Prostate gland (tissue), 2 donors: ENCODE measurements around the gene CLIC3.

ENCODE experiments used
- CTCF ChIP-seq, 4 experiments: fragments of 200-600 bp in 2 of 4; fragments of 450-650 bp in 2 of 4; sonication (generic) in 2 of 4; IDR thresholded peaks; 1 replicate in 3 of 4; 2 replicates in 1 of 4; pipeline ENCODE4 v1.5.1; 2016 to 2019; ENCODE audit warnings: antibody characterized with exemption in 4 of 4, mild to moderate bottlenecking in 2 of 4, moderate library complexity in 2 of 4
- POLR2AphosphoS5 ChIP-seq: sonication (generic); formaldehyde crosslinking; IDR thresholded peaks from one replicate; pipeline ENCODE4 v1.6.1; 2017; ENCODE audit warnings: antibody characterized with exemption

- TF ChIP-seq POLR2AphosphoS5: no peak
- no peak for TF ChIP-seq CTCF (IDR thresholded peaks at IDR 0.05)
Observed at GRCh38 chr9:137017791-137018497, 21.6 kb upstream of the CLIC3 start.
